Stimulated activated CD4-positive, alpha-beta T cell treated with anti-CD3 and anti-CD28 coated beads, Interleukin-15, amount 100 ng/mL, for 1 hour (primary cell): Measurements from ENCODE around the gene ITGA5.

Experiments used
- DNase-seq, 2 donors: peaks; one replicate each; pipeline ENCODE4 v3.0.0-alpha.2; 2020; ENCODE audit warnings: low read depth in 1 of 2, low spot score in 1 of 2

Gene ITGA5

DNA sequence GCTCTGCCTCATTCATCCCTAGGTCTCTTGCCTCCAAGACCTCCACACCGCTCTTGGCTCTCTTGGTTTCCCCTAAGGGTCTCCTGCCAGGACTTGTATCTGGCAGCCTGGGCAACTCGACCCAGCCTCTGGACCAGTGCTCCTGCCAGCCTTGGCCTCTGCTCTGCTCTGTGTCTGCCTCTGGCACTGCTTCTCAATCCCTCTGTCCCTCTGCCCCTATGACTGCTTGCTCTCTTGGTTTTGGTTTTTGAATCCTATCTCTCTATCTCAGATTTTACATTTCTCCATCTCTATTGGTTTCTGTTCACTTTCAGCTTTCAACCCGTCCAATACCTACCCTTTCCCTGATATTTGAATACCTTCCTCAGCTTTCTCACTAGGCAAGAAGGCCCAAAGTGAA, 6.3 kb downstream of the ITGA5 start:
- DNase-seq = no peak

- DNase-seq = no peak
These were observed 6.7 kb downstream of the ITGA5 start for GRCh38 chr12:54412348-54412747.

DNA sequence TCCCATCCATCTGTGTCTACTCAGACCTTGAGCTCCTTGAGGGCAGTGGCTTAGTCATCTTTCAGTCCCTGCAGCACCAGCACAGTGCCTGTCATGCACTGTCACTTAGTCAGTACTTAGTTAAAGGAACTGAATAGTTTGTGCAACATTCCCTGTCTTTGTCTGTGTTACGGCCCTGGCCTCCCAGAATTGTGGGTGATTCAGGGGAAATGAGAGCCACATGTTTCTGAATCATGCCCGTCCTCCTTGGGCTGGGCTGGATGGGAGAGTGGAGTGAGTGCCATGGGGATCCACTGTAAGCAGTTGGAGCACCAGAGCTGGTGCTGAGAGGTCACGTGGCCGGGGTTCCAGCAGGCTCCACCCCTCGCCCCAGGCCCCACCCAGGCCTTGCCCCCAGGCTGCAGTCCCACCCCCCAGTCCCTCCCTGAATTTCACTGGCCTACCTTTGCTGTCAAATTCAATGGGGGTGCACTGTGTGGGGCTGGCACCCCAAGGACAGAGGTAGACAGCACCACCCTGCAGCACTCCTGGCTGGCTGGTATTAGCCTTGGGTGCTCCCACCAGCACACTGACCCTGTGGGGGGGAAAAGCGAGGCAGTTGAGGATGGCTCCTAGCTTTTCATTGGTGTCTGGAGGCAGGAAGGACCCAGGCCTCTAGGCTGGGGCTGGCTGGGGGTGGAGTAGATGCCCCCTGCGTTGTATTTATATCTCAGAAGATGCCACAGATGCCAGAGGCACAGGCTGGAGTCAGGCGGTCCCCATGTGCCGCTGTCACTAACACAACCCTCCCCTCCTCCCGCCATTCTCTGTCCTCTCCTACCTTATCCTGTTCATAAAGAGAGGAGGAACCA, 7.5 kb downstream of the ITGA5 start:
- peak; percentile 40 to 50 for DNase-seq

DNA sequence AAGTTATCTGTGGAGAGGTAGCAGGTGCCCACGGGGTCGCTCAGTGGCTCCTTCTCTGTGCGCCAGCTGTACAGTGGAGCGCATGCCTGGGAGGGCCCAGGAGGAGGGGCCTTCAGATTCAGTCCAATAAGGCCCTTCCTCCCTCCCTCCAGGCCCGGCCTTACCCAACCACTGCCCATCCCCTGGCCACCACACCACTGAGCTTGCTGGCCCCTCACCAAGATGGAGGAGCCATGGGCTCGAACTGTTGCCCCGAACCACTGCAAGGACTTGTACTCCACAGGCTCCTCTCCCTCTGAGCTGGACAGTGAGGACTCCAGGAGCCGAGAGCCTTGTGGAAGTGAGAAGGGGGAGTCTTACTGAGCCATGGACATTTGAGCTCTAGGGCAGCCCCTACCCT, 9.8 kb downstream of the ITGA5 start:
- no peak for DNase-seq

DNA sequence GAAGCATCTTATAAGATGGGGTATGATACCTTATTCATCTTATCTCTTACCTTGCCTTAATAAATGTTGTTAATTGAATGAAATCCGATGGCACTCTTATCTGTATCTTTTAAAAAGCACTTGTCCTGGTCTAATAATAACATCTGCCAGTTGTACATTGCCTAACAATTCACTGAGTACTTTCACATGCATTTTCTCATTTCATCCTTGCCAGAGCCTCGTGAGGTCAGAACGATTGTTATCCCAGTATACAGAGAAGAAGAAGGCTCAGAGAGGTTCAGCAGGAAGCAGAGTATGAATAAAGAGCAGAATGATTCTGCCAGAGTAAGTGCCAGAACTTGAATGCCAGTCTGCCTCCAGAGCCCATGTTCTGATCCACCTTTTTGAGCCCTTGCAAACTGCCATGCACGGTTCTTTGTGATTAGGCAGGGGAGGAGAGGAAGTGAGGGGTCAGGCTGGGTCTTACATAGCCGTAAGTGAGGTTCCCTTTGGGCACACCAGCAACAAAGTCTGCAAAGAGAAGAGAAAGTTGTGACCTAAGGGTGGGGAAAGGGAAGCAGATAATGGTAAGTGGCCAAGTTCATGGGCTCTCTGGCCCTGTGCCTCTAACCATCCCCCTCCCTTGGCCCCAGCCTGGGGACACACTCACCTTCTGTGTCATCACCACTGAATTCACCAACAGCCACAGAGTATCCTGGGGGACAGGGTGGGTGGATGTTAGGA, 11.7 kb downstream of the ITGA5 start:
- no peak for DNase-seq

GRCh38 chr12:54405573-54405972, 13.5 kb downstream of the ITGA5 start:
- no peak for DNase-seq

- DNase-seq = no peak
These were observed 14.0 kb downstream of the ITGA5 start for GRCh38 chr12:54405106-54405505.

DNA sequence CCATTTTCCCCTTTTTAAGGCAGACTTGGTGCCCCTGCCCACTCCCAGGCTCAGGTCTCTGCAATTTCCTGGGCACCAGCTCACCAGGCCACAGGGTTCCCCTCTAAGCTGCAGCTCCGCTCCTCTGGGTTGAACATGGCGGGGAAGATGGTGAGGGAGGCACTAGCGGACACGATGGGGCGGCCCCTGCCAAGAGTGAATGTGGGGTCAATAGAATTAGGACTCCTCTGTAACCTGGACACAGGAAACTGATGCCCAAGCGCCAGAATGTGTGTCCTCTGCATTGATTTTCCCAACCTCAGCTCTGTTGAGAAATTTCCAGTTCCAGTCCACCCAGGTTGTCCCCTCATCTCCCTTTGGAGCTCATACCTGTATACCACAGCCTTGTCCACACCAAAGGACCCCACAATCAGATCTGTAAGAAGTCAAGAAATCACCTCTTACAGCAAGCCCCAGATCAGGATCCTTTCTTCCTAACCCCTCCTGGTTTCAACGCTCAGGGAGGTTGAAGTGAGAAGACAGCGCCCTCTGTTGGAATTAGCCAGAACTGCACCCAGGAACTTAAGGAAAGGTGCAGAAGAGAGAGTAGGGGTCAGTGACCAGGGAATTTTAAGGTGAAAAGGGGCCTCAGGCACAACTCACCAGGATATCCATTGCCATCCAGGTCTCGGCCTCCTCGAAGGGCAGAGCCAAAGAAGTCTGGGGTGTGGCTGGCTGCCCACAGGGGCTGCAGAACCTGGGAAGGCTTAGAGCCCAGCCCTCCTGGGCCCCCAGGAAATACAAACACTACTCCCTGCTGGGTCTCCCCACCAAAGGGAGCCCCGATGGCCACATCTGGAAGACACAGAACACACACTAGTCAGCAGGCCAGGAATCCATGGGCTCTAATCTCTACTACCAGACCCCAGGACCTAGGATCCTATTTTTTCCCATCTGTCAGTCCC, 14.7 kb downstream of the ITGA5 start:
- DNase-seq = peak; percentile 33 to 40

DNA sequence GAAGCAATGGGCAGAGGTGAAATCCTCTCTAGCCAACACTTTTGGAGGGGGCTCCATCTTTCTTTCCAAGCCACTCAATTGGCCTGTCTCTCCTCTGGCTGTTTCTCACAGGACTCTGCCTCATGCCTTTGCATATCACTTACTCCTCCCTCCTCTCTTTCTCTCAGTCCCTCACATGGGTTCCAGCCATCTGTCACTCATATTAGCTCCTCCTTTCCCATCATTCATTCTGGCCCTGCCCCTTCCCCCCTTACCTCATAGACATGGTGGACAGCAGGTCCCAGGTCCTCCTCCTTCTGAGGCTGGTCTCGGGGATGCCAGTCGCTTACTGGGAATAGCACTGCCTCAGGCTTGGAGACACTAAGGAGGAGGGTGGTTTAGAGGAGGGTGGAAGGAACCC, 17.9 kb downstream of the ITGA5 start:
- no peak for DNase-seq

DNA sequence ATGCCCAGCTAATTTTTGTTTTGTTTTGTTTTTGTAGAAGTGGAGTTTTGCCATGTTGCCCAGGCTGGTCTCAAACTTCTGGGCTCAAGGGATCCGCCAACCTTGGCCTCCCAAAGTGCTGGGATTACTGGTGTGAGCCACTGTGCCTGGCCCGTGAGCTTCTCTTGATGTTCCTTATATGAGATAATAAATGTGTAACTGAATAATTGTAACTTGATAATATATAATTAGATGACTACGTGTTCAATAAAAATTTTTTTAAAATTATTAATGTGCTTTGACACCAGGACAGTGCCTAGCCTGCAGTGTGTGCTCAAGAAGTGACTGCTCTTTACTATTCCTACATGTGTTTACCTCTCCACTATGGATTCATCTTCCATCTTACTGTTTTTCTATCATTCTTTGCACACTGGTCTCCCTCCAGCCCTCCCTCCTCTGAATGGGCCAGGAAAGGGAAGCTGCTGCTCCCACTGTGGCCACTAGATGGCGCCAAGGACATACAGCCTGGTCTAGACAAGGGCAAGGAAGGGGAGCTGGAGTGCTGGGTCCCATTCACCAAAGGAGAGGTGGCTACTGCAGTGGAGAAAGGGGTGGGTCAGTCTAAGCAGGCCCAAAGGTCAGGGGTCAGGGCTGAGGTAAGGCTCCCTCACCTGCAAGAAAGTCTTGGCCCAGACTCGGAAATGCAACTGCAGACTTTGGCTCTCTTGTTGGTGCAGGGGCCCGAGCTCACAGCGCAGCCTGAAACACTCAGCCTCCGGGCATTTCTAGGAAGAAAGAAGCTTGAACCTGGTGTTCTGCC, 19.9 kb downstream of the ITGA5 start:
- DNase-seq = peak; percentile 79 to 81

GRCh38 chr12:54398218-54398617, 20.8 kb downstream of the ITGA5 start:
- no peak for DNase-seq

GRCh38 chr12:54397157-54397556, 21.9 kb downstream of the ITGA5 start:
- DNase-seq = no peak

DNA sequence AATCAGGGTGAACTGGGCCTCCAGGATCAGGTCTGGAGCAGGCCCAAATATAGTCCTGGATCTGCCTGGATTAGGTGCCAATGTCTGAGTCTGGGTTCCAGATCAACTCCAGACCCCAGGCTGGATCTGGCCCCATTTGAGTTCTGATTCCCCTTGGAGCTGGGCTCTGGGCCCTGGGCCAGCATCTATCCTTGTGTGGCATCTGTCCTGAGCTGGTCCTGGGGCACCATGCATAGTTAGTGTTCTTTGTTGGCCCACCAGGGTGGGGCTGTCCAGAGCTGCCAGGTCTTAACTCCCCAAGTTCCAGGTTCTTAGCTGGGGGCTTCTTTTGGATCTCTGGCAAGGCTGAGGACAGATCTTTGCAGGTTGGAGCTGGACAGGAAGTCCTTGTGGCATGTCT, 23.5 kb downstream of the ITGA5 start:
- DNase-seq = no peak

DNA sequence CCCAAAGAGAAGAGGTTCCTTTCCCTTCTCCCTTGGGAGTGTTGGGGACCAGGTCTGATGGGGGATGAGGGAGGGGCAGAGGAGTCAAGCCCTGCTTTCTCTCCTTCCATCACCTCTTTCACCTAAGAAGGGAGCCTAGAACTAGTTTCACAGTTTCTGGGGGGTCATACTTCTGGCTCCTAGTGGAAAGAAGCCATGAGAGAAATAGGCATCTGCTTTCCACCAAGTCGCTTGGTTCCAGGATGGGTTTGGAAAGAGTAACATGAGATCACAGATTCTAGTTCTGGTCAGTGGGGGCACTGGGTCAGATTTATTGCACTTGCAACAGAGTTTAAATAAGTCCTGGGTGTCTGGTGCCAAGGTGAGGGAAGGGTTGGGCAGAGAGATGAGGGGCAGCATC, 24.1 kb downstream of the ITGA5 start:
- no peak for DNase-seq

DNA sequence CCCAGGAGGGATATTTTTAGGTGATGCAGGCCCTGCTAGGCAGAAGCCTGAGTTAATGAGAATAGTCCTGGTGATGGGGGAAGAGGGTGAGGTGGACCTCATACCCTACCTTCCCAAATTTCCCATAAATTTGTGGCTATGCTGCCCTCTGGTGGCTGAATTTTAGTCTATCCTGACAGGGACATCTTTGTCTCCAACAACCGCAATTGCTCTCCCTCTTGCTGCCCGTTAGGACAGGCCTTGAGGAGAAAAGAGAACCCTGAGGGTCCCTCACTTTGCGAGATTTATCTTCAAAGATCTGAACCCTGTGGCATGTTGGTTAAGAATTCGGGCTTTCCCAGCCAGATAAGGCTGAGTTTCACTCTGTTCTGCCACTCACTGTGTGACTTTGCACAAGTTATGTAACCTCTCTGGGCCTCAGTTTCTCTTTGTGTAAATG, 24.8 kb downstream of the ITGA5 start:
- no peak for DNase-seq

- no peak for DNase-seq
These were observed 25.3 kb downstream of the ITGA5 start for GRCh38 chr12:54393743-54394142.

DNA sequence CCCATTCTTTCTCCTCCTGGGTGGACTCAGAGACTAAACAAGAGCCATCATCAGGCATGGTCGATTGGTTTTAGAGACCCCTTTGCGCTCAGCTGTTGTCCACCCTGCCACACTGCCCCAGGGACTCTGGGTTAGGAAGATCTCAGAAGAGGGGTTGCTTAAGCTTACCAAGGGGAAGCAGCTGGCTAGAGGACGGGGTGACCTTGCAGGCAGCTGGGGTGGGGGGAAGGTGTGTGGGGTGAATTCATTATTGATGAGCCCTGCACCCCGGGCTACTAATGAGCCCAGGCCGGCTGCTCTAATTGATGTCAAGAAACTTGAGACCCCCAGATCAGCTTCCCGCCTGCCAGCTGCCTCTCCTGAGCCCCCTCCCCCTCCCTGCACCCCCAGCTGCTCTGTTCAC, 25.9 kb downstream of the ITGA5 start:
- DNase-seq = no peak

- DNase-seq = no peak
These were observed 26.4 kb downstream of the ITGA5 start for GRCh38 chr12:54392485-54393206.

GRCh38 chr12:54390668-54391551, 28.2 kb downstream of the ITGA5 start:
- peak; percentile 45 to 55 for DNase-seq
